Fibroblast of skin of scalp (primary cell): ENCODE data around the gene RECQL5.
"Not testable (repeated sequence)": the region's sequence is repeated elsewhere in the genome, so short reads cannot be mapped to it uniquely, and the experiment has no call there.

ENCODE experiments used
- DNase-seq: peaks from one replicate; pipeline ENCODE4 v3.0.0-alpha.2; 2013

Gene RECQL5

DNA sequence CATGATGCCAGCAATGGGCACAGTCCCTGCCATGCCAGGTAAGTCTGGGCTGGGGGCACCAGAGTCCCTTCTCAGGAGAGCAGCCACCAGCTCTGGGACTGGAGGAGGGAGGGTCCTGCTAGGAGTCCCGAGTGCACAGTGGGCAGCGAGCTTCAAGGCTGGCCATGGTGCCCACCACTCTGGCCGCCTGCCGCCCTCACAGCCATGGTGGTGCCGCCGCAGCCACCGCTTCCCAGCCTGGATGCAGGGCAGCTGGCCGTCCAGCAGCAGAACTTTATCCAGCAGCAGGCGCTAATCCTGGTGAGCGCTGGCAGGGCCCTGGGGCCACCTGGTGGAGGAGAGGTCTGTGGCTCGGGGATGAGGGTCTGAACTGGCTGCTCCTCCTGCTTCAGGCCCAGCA lies 51.7 kb downstream of the RECQL5 start:
- DNase-seq, result no peak

DNA sequence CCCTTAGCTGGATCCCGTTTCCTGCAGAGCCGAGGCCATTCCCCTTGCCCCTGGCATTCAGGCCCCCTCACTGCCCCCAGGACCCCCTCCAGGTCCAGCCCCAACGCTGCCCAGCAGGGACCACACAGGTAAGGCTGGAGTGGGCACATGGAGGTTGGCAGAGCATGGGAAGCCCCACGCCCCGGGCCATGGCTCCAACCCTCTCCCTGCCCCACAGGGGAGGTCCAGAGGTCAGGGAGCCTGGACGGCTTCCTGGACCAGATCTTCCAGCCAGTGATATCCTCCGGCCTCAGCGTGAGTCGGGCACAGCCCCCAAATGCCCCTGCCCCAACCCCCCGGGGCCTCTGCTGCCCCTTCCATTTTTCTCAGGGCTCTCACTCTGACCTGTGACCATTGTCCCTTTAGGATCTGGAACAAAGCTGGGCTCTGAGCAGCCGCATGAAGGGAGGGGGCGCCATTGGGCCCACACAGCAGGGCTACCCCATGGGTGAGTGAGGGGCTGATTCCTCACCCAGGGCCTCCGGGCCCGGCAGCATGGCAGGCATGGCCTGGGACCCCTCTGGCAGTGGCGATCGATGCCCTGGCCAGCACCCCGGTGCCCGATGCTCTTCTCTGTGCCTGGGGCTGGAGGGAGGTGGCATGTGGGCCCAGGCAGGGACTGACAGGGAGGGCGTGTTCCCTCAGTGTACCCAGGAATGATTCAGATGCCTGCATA lies 52.2 kb downstream of the RECQL5 start:
- no peak for DNase-seq

DNA sequence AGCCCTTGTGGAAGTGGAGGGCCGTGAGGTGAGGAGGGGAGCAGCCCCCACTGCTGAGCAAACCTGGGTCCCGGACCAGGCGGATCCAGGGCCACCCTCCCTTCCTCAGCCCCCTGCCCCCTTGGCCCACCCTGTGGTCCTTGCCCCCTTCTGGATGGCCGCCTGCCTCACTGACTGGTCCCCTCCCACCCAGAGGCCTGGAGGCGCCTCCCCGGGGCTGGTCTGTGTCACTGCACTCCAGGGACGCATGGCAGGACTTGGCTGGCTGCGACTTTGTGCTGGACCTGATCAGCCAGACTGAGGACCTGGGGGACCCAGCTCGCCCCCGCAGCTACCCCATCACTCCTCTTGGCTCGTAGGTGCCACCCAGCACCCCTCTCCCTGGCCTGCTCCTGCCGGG lies 52.9 kb downstream of the RECQL5 start:
- no peak for DNase-seq

DNA sequence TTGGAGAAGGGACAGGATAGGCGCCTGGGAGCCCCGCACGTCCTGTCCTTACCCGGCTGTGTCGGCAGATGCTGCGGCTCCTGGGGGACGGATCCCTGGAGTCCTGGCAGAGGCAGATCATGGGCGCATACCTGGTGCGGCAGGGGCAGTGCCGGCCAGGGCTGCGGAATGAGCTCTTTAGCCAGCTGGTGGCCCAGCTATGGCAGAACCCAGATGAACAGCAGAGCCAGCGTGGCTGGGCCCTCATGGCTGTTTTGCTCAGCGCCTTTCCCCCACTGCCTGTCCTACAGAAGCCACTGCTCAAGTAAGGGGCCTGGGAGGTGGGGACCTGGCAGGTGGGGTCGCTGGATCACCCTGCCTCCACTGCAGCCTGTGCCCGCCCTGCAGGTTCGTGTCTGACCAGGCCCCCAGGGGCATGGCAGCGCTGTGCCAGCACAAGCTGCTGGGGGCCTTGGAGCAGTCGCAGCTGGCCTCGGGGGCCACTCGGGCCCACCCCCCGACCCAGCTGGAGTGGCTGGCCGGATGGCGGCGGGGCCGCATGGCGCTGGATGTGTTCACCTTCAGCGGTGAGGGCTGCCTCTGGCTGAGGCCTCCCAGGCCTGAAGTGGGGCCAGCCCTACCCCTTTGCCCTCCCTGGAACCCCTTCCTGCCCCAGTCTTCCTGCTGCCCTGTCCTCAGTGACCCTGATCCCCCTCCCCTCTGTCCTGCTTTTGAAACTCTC lies 53.9 kb downstream of the RECQL5 start:
- no peak for DNase-seq

DNA sequence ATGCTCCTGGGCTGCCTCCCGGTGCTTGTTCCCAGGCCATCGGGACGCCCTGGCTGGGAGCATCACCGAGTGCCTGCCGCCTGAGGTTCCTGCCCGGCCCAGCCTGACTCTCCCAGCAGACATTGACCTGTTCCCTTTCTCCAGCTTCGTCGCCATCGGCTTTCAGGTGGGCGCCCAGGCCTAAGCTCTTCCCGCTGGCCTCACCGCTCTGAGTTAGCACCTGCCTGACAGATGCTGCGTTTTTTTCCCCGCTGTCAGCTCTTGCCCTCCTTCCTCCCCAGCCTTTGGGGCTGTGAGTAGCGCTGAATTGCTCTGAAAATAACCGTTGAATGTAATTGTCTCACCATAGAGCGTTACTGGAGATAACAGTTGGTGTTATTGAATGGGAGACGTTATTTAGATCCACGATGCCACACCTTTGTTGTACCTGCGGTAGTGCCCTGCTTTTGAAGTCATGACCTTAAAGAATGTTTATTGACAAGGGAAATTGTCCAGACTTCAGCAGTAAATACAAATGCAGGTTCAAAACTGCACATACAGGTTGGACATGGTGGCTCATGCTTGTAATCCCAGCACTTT lies 55.0 kb downstream of the RECQL5 start:
- no peak for DNase-seq

DNA sequence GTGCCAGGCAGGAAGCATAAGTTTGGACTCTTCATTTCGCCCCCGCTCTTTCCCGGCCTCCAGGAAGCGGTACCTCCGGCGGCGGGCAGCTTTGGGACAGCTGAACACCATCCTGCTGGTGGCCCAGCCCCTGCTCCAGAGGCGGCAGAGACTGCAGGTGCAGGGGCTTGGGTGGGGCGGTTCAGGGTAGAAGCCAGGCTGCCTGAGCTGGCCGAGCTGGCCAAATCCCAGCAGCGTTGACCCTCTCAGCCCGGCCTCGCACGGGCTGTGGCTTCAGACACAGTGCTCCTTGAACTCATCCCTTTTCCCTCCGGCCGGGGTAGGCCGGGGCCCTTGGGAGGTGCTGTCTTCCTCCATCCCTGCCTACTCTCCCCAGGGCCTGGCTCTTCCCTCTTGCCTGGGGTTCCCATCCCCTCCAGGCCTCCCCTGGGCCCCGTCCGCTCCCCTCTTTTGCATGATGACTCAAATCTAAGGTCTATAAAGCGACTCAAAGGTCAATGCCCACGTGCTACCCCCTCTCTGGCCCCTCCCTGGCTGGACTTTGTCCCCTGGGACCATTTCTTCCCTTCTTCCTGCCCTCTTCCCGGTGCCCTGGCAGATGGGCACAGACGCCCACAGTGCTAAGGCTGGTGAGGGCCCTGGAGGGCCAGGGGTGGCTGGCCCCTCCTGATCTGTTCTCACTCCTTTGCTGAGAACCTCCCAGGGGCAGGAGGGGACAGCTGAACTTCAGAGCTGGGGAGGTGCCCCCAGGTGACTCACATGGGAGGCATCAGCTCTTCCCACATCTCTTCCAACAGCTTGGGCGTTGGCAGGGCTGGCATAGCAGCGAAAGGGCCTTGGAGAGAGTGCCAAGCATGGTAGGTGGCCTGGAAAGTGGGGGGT lies 56.6 kb downstream of the RECQL5 start:
- no peak for DNase-seq

DNA sequence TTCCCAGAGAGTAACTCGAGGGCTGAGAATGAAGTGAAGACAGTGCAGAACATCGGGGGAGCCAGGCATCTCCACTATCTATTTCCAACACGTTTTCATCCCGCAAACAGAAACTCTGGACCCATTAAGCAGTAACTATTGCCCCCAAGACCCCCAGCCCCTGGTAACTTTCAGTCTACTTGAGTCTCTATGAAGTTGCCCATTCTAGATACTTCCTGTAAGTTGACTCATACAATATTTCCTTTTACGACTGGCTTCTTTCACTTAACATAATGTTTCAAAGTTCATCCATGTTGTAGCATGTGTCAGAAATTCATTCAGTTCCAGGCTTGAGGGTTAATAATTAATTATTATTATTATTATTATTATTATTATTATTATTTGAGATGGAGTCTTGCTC lies 59.9 kb downstream of the RECQL5 start:
- DNase-seq, result no peak

DNA sequence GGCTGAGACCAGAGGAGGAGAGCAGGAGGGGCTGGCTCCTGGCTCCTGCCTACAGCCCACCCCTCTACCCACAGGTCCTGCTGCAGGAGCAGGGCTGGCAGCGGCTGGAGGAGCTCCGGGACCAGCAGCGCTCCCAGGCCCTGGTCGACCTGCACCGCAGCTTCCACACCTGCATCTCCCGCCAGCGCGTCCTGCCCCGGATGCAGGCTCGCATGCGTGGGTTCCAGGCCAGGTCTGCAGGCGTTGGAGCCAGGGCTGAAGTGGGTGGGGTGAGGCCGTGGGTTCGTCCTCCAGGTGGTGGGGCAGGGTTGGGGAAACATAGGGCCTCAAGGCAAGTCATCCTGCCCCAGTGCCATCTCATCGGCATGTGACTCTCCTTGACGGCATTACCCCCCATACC lies 61.2 kb downstream of the RECQL5 start:
- no peak for DNase-seq

DNA sequence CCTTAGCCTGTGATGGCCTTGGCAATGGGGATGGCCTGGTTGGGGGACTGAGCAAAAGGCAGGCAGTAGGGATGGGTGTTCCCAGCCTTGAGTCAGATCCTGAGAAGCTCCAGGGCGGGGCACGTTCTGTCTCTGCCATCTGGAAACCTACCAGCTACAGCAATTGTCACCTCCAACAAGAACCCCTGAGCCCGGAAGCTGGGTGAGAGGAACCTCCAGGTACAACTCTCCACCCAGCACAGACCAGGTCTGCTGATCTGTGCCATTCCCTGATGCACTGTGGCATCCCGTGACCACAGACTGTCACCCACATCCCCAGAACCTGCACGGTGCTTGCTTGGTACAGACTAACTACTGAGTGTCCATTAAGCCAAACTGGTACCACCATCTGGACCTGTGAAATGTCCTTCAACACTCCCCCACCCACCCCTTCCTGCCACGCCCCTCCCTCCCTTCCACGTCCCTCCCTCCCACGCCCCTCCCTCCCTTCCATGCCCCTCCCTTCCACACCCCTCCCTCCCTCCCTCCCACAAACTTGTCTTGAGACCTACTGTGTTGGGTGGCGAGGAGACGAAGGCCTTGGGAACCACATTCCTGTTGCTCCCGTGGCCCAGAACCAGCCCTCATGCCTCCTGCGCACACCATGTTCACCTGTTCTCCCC lies 62.8 kb downstream of the RECQL5 start:
- DNase-seq, result no peak

DNA sequence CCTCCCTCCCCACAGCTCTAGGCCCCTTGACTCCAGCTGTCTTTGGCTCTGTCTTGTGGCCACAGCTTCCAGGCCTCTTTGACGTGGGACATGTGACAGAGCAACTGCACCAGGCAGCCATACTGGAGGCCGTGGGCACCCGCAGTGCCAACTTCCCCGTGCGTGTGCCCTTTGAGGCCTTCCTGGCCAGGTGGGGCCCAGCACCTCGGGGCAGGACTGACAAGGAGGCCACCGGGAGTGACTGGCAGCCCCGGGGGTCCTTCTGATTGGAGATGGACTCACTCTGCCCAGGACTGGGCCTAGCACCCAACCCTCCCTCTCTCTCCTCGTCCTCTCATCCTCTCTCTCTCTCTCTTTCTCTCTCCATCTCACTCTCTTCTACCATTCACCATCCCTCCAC lies 63.8 kb downstream of the RECQL5 start:
- DNase-seq, result no peak

DNA sequence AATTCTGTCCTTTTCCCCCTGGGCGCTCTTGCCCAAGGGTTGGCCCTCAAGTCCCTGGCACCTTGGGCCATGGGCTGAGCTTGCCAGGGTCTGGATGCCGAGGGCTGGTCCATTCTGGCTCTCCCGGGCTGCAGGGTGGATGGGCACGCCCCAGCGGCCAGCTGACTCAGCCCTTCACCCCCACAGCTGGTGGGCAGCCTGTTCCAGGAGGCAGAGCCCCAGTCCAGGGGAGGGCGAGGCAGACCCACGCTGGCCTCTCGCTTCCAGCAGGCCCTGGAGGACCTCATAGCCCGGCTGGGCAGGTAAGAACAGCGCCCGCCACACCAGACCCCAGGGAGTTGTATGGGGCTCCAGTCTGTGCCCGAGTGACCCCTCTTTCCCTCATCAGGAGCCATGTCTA lies 64.3 kb downstream of the RECQL5 start:
- DNase-seq, result no peak

DNA sequence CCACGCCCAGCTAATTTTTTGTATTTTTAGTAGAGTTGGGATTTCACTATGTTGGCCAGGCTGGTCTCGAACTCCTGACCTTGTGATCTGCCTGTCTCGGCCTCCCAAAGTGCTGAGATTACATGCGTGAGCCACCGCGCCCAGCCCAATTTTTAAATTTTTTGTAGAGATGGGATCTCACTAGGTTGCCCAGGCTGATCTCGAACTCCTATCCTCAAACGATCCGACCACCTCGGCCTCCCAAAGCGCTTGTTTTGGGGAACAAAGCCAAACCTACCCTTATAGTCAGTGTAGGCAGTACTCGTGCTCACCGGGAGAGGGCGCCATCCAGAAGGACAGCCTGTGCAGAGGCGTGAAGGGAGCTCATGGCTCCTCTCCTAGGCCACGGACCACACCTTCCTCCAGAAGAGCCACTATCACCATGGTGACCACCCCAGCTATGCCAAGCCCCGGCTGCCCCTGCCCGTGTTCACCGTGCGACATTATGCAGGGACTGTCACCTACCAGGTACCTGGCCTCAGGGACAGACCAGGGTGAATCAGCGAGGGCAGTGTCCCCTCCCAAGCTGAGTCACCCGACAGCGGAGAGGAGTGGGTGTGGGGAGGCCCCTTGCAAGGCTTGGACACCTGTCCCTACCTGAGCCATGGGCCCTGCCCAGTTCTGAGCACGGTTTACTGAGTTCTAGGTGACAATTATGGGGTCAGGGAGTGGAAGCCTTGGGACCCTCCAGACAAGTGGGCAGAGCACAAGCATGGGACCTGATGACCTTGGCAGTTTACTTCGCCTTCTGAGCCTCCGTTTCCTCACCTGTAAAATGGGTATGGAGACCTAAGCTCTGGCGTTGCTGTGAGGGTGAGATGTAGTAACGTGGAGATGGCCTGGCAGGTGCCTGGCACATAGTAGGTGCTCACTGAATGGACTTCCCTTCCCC lies 65.6 kb downstream of the RECQL5 start:
- DNase-seq, result peak; percentile 34

DNA sequence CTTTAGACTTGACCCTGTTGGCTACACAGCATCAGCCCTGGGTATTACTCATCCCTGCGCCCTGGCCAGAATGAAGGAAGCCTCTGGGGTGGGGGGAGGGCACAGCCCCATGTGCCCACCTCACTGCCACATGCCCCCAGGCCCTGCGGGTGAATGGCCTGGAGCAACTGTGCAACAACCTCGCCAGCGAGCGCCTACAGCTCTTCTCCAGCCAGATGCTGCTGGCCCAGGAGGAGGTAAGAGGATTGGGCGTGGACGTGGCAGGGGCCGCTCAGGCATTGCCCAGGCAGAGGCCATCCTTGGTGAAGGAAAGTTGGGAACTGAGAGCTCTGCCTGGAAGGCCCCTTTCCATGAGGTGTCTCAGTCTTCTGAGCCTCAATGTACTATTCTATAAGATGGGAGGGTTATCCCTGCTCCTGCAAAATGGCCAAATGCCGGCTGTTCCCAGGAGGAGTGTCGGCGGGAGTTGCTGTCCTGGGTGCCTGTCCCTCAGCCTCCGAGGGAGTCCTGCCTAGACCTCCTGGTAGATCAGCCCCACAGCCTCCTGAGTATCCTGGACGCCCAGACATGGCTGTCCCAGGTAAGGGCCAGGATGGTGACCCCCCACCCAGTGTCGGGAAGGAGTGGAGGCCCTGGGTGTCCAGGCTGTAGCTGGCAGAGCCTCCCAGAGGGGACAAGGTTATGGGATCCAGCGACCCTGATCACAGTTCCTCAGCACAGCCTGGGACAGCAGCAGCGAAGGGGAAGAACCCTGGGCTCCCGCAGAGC lies 70.5 kb downstream of the RECQL5 start:
- DNase-seq, result no peak

DNA sequence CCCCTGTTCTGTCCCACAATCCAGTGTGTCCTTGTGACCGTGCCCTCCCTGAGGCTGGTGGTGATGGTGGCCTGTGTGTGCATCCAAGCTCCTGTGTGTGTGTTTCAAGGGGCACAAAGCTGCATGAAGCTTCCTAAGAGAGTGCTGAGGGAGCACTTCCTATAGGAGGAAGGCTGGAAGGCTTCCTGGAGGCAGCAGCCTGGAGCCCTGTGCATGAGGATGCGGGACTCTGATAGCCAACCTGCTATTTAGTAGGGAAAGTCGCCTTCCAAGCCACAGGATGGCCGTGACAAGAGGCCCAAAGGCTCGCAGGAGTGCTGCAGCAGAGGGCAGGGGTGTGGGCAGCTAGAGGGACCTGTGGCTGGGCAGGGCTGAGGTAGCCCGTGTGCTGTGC lies 71.0 kb downstream of the RECQL5 start:
- no peak for DNase-seq

DNA sequence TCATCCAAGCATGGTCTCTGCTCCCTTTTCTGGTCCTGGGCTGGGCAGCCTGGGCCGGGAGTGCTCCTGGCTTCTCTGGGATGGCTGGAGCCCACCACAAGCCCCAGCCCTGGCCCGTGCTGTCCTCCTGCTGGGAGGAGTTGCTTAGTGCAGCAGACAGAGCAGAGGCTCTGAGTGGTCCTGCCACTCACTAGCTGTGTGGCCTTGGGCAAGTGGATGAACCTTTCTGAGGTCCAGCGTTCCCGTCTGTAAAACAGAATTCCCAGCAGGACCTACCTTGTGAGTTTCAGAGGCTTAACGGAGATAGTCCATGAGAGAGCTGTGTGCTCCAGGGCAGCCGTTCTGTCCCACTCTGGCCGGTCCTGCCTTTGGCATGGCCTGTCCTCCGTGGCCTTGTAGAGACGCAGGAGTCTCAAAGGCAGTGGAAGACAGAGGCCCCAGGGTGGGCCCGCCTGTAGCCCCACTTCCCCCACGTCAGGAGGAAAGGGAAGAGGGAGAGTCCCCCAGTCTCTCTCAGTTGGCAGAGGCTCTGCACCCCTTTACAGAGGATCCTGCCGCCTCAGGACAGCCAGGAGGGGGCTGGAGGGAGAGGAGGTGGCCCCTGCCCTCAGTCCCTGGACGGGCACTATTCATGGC lies 71.6 kb downstream of the RECQL5 start:
- no peak for DNase-seq

DNA sequence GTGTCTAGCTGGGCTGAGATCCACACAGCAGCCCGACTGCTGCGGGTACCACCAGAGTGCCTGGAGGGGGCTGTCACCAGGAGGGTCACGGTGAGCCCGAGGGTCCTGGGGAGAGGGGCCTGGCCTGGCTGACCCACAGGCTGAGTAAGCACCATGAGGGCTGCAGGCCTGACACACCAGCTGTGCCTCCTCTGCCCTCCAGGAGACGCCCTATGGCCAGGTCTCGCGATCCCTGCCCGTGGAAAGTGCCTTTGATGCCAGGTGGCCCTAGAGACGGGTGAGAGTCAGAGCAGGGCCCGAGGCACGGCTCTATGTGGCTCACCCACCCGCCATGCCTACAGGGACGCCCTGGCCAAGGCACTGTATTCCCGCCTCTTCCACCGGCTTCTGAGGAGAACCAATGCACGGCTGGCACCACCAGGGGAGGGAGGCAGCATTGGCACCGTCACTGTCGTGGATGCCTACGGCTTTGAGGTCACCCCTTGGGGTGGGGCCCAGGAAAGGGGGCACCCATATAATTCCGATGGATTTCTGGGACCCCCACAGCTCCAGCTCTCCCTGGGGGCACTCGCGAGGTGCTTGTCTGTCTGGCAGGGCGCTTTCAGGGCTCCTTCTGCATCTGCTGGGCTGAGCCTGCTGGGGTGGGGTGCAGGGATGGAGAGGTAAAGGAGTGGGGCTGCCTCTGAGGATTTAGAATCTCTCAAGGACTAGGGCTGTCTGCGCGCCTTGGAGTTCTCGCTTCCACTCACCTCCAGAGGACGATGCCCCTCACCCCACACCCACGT lies 72.3 kb downstream of the RECQL5 start:
- DNase-seq, result no peak

DNA sequence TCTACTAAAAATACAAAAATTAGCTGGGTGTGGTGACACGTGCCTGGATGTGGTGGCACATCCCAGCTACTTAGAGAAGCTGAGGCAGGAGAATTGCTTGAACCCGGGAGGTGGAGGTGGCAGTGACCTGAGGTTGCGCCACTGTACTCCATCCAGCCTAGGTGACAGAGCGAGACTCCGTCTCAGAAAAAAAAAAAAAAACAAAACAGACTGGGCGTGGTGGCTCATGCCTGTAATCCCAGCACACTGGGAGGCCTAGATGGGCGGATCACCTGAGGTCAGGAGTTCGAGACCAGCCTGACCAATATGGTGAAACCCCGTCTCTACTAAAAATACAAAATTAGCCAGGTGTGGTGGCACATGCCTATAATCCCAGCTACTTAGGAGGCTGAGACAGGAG lies 73.5 kb downstream of the RECQL5 start:
- DNase-seq, result not testable (repeated sequence)

DNA sequence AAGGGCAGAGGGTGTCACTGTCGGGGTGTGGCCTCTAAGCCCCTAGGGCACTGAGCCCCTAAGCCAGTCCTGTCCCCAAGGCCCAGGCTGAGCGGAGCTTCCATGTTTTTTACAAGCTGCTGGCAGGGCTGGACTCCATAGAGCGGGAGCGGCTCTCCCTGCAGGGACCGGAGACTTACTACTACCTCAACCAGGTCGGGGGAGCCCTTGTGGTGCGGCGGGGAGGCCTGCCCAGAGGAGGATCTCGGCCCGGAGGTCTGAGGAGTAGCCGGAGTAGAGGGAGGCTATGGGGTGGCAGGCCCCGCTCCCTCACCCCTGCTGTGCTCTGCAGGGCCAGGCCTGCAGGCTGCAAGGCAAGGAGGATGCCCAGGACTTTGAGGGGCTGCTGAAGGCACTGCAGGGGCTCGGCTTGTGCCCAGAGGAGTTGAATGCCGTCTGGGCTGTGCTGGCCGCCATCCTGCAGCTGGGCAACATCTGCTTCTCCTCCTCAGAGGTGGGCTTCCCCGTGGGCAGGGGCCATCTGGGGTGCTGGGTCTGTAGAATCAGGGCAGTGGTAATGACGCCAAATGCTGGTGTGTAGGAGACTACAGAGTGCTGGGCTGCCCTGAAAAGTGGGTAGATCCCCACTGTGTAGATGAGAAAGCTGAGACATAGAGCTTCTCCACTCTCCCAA lies 74.5 kb downstream of the RECQL5 start:
- DNase-seq, result no peak
